Eye (tissue), 1 donor: Measurements from ENCODE around the gene GAS5.

Experiments
- DNase-seq: peaks from one replicate; pipeline ENCODE4 v3.0.0-alpha.2; 2015

GAS5 gene

DNA sequence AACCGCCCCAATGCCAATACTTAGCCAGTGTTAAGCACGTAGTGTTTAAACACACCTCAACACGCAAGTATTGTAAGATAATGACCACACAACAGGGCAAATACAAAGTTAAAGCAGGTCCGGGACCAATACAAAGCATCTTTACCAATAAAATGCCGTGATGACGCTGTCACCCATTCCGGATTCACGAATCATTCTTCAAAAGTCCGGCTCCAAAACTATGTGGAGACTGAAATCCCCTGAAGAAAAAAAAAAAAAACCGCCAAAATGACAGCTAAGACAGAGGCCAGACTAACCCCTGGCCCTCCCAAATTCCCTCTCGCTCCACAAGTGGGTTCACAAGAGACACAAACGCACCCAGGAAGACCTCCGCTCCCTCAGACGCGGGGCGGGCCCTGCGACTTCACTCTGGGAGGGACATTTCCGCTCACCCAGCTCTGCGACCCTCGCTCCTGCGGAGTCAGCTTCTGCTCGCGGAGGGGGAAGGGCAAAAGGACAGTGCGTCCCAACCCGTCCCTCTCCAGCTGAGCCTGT lies 43.9 kb downstream of the GAS5 start:
- no peak for DNase-seq

DNA sequence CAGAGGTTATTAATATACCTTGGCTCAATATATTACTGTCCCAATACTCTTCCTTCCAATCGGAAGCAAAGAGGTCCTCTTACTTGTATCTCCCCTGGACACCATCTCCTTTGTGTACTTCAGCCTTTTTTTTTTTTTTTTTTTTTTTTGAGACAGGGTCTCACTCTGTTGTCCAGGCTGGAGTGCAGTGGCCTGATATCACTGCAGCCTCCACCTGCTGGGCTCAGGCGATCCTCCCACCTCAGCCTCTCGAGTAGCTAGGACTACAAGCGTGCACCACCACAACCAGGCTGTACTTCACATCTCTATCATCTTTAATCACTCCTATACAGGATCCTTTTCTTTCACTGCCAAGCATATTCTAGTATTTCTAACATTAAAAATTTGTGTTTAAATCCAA lies 46.1 kb downstream of the GAS5 start:
- no peak for DNase-seq

DNA sequence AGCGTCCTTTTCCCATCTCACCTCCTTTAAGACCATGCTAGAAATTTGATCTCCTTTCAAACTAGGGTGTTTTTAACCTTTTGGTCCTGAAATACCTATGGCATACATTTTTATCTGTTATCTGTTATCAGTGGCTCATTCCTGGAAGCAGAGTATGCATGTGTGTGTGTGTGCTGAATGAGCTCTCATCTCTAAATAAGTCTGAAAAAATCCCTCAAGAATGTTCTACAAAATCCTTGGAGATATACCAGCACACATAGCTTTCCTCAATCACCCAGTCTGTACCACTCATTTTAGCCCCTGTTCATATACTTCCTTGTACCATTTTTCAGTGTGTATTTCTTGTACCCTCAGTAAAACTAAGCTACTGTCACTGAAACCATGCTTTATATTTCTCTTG lies 49.3 kb downstream of the GAS5 start:
- no peak for DNase-seq
